Measurements from ENCODE around the gene NXNL1.

Gene NXNL1

GRCh38 chr19:17455308-17456123 is 5.2 kb downstream of the NXNL1 start:
- no peak for DNase-seq

DNA sequence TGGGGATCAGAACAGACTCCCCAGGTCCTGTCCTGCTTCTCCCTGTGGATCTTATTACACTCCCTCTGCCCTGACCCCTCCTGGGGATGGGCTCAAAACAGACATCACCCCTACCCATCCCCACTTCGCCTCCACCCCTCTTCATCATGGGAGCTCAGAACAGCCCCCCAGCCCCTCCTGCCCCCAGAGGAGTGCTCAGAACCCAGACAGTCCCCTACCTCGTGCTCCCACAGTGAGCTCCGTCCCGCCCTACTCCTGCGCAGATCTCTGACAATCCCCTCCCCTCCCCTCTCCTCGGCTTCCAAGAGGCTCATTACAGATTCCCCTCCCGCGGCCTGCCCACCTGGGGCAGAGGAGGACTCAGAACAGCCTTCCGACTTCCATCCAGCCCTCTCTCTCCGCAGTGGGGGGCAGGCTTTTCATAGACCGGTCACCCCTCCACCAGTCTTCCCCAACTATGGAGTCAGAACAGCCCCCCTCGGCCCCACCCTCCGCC is 6.1 kb downstream of the NXNL1 start:
- no peak for DNase-seq

DNA sequence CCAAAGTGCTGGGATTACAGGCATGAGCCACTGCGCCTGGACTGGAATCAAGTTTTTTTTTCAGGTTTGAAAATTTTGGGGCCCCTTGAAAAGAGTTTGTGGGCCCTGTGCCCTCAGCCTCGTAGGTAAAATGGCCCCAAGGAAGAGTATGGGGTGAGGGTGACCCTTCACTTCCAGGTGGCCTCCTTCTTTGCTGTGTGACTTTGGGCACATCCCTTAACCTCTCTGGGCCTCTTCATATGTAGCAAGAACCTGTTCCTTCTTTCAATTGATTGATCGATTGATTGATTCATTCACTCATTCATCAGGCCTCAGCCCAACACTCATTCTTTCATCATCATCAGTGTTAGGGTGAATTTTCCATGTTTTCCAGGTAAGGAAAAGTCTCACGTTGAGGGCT is 8.9 kb downstream of the NXNL1 start:
- DNase-seq, result no peak

DNA sequence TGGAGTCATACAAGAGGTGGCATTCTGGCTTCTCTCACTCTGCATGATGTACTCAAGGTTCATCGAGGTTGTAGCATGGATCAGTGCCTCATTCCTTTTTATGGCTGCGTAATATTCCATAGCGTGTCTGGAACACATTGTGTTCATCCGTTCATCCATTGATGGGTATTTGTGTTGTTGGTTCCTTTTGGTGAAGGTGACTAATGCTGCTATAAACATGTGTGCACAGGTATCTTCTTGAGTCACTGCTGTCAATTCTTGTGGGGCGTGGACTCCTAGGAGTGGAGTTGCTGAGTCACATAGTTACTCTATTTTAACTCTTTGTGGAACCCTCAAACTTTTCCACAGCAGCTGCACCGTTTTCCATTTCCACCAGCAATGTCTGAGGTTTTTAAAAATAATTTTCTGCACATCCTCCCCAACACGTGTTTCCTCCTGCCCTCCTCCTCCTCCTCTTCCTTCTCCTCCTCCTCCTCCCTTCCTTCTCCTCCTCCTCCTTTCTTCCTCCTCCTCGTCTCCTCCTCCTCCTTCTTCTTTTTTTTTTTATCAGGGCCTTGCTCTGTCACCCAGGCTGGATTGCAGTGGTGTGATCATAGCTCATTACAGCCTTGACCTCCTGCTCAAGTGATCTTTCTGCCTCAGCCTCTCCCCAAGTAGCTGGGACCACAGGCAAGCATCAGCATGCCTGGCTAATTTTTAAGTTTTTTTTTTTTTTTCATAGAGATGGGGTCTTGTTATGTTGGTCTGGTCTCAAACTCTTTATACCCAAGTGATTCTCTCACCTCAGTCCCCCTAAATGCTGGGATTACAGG is 10.3 kb downstream of the NXNL1 start:
- DNase-seq, result no peak

- no peak for DNase-seq
These were observed 12.4 kb downstream of the NXNL1 start, which contains the start of gene TMEM221 for GRCh38 chr19:17448131-17448967. TSS of gene TMEM221 (minus strand) at chr19:17448668. CDS start at chr19:17448462, 206 bp downstream.

DNA sequence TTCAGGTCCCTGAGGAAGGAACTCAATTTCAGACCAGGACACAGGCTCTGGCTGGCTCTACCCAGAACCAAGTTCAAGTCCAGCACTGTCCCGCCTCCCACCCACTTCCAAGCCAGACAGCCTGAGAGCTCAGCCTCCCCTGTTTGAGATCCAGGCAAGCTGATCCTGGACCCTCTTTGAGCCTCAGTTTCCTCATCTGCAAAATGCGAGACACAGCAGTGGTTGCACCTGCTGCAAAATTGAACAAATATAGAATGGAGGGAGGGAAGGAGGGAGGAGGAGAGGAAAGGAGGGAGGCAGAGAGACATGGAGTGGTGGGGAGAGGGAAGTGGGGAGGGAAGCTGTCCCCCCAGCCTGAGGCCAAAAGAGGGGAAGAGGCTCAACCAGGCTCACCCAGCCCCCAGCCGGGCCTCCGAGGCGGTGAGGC is 13.0 kb downstream of the NXNL1 start:
- DNase-seq, result no peak

DNA sequence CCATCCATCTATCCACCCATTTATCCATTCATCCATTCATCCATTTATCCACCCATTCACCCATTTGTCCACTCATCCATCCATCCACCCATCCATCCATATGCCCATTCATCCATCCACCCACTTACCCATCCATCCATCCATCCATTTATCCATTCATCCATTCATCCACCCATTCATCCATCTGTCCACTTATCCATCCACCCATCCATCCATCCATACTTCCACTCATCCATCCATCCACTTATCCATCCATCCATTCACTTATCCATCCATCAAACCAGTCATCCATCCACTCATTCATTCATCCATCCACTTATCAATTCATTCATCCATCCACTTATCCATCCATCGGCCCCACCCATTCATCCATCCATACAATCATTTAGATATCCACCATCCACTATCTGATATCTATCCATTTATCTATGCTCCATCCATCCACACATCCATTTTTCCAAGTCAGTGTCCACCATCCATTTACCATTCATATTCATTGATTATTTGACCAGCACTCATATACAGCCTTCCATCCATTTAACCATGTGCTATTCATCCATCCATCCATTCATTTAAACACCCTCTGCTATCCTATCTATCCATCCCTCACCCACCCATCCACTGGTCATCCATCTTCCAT is 15.1 kb downstream of the NXNL1 start:
- DNase-seq, result no peak

DNA sequence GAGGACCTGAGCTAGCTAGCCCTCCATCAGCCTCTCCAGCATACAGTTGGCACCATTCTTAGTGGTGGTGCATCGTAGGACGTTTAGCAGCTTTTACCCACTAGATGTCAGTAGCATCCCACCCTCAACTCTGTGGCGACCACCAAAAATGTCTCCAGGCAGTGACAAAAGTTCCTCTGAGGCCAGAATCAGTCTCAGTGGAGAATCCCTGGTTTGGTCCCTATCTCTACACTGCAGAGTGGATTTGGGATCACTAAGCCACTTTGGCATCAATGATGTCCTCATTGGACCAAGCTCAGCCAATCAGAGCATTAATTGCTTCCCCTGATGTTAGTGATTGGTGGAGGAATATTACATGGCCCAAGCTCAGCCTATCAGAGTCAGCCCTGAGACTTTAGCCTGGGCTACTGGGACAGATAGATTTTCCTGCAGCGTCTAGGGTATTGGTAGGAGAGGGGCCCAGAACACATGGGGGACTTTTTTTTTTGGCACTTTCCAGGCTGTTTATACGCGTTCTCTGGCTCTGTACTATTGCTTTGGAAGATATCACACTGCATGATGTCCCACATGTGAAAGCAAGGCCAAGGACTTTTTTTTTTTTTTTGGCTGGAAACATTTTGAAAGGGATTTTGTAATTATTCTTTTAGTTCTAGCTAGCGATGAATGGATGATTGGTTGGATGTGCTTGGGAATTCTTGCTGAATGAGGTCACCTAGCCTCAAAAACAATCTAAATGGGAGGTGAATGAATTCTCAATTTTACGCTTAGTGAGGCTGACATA is 19.3 kb downstream of the NXNL1 start:
- DNase-seq, result no peak

DNA sequence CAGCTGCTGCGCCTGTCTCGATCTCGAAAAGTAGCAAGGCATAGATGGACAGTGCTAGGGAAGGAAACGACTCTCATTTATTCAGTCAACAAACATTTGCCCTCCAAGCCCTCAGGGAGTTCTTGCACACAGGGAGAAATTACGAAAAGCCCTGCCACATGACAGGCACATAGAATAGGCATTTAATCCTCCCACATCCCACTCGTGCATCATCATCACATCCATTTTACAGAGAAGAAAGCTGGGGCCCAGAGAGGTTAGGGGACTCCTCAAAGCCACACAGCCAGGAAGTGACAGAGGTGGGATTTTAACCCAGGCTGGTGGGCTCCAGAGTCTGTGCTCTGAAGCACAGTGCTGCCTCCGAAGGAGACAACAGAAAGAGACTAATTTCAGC is 23.9 kb downstream of the NXNL1 start:
- DNase-seq, result no peak

DNA sequence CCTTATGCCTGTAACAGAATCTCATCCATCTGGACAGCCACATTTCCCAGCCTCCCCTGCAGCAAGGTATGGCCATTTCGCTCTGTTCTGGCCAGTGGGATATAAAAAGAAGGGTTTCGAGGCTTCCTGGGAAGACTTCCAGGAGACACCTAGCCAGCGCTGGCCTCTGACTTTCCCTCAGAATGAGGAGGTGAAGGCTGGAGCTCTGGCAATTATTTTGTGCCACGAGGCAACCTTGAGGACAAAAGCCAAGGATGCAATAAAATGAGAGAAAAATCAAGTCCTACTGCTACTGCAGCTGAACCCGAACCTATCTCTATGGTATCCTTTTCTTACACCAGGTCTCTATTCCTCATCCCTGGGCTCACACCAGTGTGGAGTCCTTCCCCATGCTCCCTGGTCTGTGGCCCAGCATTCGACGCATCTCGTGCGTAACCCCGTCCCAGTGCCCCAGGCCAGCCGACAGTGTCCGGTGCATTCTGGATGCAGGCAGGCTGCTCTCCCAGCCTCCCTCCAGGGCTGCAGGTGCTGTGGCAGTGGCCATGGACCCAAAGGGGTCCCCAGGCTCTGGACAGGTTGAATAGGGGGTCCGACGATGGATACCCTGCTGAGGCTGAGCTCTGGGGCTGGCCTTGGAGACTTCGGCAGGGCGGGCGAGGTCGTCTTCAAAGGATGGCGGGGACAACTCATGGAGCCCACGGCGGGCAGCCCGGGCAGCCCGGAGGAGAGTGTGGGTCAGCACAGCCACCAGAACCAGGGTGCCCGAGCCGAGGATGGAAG is 24.4 kb downstream of the NXNL1 start:
- DNase-seq, result no peak

GRCh38 chr19:17435218-17435617 is 25.5 kb downstream of the NXNL1 start:
- DNase-seq, result no peak

- DNase-seq, result no peak
These were observed 29.3 kb downstream of the NXNL1 start for GRCh38 chr19:17431417-17431816.

GRCh38 chr19:17429641-17430113 is 31.0 kb downstream of the NXNL1 start:
- no peak for DNase-seq

GRCh38 chr19:17424743-17425365 is 35.9 kb downstream of the NXNL1 start:
- no peak for DNase-seq

GRCh38 chr19:17423429-17424208 is 37.1 kb downstream of the NXNL1 start:
- no peak for DNase-seq

DNA sequence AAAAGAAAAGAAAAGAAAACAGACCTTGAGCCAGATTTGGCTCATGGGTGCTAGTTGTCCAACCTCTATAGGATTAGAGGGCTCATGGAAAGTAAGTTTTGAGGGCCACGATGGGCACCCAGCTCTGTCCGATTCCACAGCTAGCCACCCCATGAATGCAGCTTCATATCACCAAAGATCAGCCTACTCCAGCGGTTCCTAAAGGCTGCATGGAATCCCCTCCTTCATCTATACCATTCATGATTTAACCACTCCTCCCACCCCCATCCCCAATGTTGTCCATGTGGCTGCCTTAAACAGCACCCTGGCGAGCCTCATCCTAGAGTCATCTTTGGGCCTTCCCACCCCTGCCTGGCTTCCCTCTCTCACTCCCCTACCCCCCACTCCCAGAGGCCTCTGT is 38.8 kb downstream of the NXNL1 start:
- no peak for DNase-seq

DNA sequence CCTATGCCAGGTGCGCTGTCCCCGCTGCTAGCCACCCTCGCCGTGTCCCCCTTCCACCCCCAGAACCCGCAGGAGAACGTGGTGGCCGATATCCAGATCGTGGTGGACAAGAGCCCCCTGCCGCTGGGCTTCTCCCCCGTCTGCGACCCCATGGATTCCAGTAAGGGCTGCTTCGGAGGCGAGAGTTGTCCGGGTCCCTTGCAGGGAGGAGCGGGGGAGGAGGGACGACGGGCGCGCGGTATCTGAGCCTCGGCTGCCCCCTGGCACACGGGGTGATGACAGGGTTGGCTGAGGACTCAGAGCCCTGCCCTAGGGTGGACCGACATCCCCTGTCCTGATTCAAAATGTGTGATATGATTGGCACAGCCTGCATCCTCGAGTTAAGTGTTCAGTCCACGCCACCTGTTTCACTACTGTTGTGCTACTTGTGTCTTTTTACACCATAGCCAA is 40.2 kb downstream of the NXNL1 start:
- peak; percentile 1 for DNase-seq

- DNase-seq, result peak; percentile 98
These were observed 40.9 kb downstream of the NXNL1 start, which contains the start of gene MVB12A for GRCh38 chr19:17419621-17420474. TSS of gene MVB12A (plus strand) at chr19:17420047. CDS start at chr19:17420136, 89 bp downstream.
